ENCODE data around the gene PRG2.
A peak's percentile ranks its signal among the peaks of the same experiment; 100 is the strongest.

PRG2 gene

DNA sequence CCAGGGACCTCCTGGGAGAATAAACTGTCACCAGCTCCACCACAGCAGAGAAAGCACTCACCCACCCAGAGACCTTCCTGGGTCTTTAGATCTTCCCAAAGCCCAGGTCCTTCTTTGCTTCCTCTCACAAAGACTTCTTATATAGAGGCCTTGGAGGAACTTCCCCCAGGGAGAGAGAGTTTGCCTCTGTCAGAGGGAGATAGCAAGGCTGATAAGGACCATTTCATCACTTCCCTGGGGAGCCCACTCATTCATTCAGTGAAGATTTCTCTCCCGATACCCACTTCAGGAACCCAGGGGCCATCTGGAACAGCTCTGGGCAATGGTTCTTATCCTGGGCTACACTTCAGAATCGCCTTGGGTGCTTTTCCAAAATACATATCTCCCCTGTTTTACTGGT lies at the start of gene PRG2:
PRG2 (minus strand) TSS at position 116 of the 400 bp plus-strand sequence. CDS start 706 bp downstream, outside the sequence.
- no peak for DNase-seq

DNA sequence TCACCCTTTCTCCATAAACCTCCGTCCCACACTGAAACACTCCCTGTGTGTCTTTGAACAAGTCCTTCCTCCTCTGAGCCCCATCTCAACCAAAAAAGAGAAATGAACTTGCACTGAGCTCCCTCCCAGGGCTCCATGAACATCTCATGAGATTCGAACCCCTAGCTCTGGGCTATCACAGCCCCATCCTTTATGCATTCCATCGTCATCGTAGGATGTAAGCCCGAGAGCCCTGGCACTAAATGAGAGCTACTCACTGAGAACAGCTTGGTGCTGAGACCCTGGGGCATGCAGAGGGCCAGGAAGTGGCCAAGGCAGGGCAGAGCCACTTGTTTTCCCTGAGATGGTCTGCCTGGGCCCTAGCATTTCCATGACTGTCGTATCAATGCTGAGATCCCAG lies 49.3 kb upstream of the PRG2 start:
- DNase-seq: no peak

DNA sequence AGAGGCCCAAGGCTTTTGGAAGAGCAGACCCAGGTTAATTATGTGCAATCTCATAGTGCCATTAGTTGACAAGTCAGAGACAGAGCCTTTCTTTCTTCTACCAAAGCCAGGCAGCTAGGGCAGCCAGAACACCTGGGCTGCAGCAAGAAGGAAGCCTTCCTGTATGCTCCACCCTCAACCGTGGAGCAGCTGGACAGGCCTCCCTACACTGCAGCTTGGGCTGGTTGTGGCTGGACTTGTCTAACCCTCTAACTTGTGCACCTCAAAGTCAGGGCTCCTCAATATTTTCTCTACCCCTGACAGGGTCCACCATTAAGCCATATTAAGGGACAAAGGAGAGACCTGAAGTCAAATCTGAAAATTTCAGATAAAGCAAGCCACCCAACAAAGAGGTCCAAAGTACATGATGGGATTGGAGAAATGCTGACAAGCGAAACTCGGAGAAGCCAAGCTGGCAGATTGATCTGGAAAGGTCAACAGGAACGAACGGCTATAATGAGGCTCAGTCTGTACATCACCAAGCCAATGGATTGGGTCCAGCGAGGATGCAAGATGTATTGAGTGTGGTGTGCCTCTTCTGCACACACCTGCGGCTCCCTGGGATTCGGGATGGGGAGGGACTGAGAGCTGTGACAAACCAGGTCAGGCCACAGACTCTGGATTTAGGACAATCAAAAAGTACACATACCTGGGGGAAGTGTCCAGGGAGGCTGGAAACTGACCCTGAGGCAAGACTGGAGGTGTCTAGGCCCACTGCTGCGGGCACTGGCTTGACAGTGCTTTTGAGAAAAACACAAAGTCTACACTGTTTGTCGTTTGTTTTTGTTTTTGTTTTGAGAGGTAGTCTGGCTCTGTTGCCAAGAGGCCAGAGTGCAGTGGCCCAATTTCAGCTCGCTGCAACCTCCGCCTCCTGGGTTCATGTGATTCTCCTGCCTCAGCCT lies 48.2 kb upstream of the PRG2 start:
- DNase-seq: no peak

- no peak for DNase-seq
Observed at GRCh38 chr11:57436031-57436430, 45.6 kb upstream of the PRG2 start.

DNA sequence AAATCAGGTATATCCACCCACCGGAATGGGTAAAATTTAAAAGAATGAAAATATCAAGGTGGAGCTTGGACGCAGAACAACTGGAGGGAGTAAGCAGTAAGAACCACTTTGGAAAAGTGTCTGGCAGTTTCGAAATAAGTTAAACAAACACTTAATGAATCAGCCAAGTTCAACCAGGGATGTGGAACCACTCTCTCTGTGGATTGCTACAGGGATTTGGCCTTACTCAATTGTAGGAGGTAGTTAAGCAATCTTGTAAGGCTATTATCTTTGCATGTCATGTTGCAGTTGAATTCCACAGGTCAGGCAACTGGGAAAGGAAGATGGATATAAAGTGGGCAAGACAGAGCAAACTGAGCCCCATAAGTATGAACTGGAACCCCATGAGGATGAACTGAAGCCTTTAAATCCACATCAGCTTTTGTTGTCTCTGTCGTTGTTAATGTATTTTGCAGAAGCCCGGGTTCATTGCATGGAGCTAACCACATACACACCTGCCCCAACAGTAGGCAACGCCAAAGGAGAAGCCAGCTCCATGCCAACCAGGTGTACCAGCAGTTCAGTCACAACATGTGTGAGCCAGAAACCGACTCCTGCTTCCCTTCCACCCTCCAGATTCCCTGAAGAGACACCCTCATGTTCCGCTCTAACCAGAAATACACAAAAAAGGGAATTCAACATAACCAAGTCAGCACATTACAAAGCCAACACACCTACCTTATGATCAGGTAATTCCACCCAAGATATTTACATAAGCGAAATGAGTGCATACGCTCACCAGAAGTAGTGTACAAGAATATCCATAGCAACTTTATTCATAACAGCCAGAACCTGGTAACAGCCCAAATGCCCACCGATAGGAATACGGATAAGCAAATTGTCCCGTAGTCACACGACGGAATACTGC lies 44.4 kb upstream of the PRG2 start:
- no peak for DNase-seq

- no peak for DNase-seq
Observed at GRCh38 chr11:57432714-57433163, 42.3 kb upstream of the PRG2 start.

DNA sequence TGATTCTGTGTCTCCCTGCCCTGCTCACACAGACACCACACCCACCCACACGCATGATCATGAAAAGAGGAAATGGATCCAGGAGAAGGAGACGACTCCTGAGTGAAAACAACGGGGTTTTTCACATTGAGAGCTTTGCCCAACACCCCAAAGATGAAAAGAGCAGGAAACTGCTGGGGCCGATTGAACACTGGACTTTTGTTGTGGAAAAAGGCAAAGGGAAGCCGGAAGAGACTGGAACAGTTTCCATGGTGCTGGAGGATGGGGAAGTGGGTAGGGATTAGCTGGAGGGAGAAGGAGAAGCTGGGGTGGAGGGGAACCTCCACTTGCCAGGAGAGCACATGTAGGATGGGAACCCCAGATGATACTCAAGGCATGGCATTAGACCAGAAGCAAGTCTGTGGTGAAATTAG lies 41.7 kb upstream of the PRG2 start:
- no peak for DNase-seq

DNA sequence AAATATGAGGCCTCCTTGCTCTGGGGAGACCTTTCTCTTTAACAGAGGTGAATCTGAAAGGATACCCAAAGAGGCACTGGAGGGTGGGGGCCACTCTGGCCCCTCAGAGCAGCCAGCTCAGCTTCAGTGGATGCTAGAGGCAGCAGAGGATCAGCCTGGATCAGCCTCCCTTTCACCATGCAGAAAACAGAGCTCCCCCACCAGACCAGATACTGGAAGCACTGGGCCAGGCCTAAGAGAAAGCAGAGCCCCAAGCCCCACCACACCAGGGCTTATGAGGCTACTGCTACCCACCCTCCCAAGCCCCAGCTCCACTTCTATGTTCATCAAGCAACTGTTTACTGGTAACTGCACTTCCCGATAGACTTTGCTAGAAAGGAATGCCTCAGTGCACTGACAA lies 40.5 kb upstream of the PRG2 start:
- no peak for DNase-seq

- no peak for DNase-seq
Observed at GRCh38 chr11:57429946-57430345, 39.5 kb upstream of the PRG2 start.

DNA sequence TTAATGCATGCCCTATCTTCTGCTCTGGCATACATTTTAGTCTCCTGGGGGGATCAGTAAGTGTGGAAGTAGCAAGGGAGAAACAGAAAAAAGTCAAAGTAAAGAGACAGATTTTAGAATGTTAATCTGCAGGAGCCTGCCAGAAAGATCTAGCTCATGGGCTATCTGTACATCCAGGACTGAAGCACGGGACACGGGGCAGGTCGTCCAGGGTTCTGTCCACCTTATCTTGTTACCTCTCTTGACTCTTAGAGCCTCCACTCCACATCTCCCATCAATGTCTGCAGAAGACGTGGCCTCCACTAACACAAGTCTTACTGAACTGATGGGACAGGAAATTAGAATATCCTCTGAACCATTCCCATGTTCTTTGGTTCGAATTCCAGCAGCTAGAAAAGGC lies 38.2 kb upstream of the PRG2 start:
- no peak for DNase-seq

DNA sequence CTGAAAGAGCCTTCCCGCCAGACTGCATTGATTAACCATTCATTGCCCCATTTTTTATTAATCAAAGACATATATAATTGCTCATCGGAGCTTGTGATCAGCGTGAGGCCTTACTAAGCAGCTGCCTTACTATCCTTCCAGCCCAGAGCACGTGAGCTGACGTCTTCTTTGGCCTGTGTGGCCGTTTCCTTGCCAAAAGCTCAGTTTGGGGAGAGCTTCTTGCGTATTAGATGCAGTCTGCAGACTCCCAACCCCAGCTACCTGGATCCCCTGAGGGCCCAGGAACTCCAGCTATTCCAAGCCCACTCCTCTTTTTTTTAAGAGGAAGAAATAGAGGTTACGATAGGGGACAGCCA lies 37.3 kb upstream of the PRG2 start:
- no peak for DNase-seq

GRCh38 chr11:57426929-57427726 lies 36.7 kb upstream of the PRG2 start, which contains the start of gene SLC43A3:
Gene SLC43A3, minus strand, starts transcription at chr11:57427121. Its CDS starts 949 bp downstream, at chr11:57426172.
- peak; percentile 74 to 75 for DNase-seq

GRCh38 chr11:57426439-57426928 lies 36.0 kb upstream of the PRG2 start:
- peak; percentile 22 to 27 for DNase-seq

- peak in 1 of 2 donors; percentile 14 for DNase-seq
Observed at GRCh38 chr11:57425565-57426438, 35.4 kb upstream of the PRG2 start.

DNA sequence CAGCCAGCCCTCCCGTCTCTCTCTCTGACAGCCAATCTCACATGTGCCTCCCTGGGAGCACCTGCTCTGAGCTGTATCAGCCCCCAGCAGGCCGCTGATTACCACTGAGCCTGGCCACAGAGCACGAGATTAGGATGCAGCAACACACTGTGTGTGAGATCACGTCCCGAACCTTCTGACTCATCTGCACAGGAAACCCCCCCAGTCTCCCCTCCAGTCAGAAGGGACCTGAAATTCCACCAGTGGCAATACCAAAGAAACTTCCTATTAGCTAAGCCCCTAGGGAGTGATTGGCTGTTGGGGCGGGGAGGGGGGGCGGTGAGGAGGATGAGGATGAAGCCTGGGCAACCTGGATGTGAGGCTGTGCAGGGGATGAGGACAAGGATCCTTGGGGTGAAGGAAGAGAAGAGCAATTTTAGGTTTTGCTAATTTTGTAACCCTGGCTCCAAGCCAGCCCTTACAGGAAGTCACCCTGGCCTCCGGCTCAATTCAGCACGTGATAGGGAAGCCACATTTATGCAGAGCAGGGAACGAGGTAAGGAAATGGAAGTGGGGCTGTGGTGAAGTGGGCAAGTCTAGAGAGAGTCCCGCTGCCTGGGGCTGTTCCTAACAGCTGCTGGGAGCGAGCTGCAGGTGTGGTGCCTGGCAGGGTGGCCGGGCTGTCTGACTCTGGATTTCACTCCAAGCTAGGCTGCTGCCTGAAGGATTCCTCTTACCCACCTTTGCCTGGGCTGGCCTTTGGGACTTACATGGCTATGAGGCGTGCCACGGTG lies 34.5 kb upstream of the PRG2 start:
- DNase-seq: peak; percentile 85 to 87

GRCh38 chr11:57424137-57424791 lies 33.8 kb upstream of the PRG2 start:
- DNase-seq: no peak

DNA sequence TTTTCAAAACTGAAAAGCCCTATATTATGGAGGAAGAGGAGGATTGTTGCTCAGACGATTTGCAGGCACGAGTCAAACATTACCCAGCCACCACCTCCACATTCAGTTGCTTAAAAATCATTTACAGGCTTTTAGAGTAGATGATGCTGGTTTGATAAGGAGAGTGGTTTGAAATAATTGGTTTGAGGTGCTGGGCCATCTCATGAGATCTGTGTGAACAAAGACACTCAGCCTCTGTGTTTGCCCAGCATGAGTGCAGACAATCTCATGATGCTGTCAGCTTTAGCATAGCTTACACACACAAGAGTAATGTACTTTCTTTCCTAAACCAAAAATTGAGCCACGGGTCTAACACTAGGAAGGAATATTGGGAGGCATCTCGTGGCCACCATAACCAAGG lies 32.2 kb upstream of the PRG2 start:
- no peak for DNase-seq

DNA sequence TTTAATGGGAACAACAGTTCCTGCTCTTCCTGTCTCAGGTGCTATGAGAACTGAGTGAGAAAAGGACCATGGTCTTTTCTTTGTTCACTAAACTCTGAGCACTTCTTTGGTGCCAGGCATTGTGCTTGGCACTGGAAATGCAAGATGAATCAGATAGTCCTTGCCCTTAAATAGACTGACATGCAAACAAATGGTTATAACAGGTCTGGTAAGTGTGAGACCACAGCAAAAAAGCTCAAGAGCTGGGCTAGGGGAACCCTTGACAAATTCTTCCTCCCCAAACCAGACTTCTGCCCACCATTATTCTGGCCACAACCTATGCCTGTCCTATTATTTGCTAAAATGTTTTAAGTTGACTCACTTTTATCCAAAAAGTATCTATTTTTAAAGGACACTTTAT lies 31.4 kb upstream of the PRG2 start:
- no peak for DNase-seq

- no peak for DNase-seq
Observed at GRCh38 chr11:57421066-57421465, 30.6 kb upstream of the PRG2 start.

GRCh38 chr11:57419146-57419545 lies 28.7 kb upstream of the PRG2 start:
- no peak for DNase-seq

Data from activated CD4-positive, alpha-beta T cell treated with anti-CD3 and anti-CD28 coated beads for 4 hours (primary cell).